ENCODE measurements around the gene HOXA5.

HOXA5 gene

GRCh38 chr7:27106901-27107240, 36.6 kb downstream of the HOXA5 start:
- DNase-seq (ENCODE audit: low read depth) = no peak

GRCh38 chr7:27106181-27106900, 37.1 kb downstream of the HOXA5 start:
- no peak for DNase-seq (ENCODE audit: low read depth)

GRCh38 chr7:27105301-27106031, 38.0 kb downstream of the HOXA5 start:
- no peak for DNase-seq (ENCODE audit: low read depth)

- no peak for DNase-seq (ENCODE audit: low read depth)
These were observed 39.0 kb downstream of the HOXA5 start for GRCh38 chr7:27104341-27105058.

GRCh38 chr7:27103489-27104226, 39.8 kb downstream of the HOXA5 start:
- DNase-seq (ENCODE audit: low read depth) = no peak

- no peak for DNase-seq (ENCODE audit: low read depth)
These were observed 40.7 kb downstream of the HOXA5 start, which contains the start of gene HOXA2 for GRCh38 chr7:27102581-27103442. HOXA2 (minus strand) TSS chr7:27102683; CDS start chr7:27102500, 183 bp downstream.

GRCh38 chr7:27101957-27102580, 41.4 kb downstream of the HOXA5 start:
- DNase-seq (ENCODE audit: low read depth) = no peak

GRCh38 chr7:27101171-27101956, 42.1 kb downstream of the HOXA5 start:
- no peak for DNase-seq (ENCODE audit: low read depth)

- DNase-seq (ENCODE audit: low read depth) = no peak
These were observed 42.7 kb downstream of the HOXA5 start for GRCh38 chr7:27100694-27101170.

GRCh38 chr7:27099453-27100370, 43.8 kb downstream of the HOXA5 start:
- DNase-seq (ENCODE audit: low read depth) = no peak

GRCh38 chr7:27098578-27099451, 44.7 kb downstream of the HOXA5 start:
- no peak for DNase-seq (ENCODE audit: low read depth)

- no peak for DNase-seq (ENCODE audit: low read depth)
These were observed 45.5 kb downstream of the HOXA5 start for GRCh38 chr7:27097686-27098577.

GRCh38 chr7:27096768-27097514, 46.5 kb downstream of the HOXA5 start:
- DNase-seq (ENCODE audit: low read depth) = no peak

- peak; percentile 63 for DNase-seq (ENCODE audit: low read depth)
These were observed 47.3 kb downstream of the HOXA5 start, which contains the start of gene HOXA1 for GRCh38 chr7:27095897-27096767. HOXA1 (minus strand) TSS chr7:27096000; CDS start chr7:27095912, 88 bp downstream.
